A204.1 (cell line): ENCODE results near the gene NDUFS8.

ENCODE experiments used
- FAIRE-seq: peaks from 2 replicates; lab custom pipeline; 2012; peaks lifted over from hg19 to GRCh38; lab: Jason Lieb, UNC

The NDUFS8 gene

DNA sequence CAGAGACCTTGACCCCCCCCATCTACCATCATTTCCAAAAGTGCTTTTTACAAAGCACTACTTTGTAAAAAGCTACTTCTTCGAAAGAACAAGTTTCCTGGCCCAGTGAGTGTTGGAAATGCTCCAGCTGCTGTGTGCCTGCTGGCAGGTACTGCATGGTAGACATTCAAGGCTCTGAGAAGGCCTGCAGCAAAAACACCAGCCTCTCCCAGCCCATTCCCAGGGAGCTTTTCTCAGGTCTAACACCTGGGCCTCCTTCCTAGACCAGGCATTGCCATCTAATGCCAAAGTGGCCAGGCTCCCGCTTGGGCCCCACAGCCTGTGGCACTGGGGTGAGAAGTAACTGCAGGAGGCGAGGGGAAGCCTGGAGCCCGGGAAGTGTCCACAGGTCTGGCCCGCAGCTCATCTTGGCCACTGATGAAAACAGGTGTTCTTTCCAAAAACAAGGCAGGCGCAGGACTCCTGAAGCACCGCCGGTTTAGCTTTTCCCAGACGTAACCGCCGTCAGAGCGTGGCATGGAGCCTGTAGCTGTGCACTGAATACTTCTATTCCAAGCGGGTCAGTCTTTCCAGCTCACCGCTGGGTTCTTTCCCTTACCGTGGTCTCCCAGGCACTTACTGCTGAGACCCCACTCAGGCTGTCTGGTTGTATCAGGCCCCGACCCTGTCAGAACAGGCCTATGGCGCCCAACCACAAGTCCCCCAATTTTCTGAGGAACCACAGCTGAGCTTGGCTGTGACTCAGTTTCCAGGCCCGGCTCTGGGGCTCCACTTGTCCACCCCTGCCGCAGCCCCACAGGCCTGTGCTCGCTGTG lies 7.1 kb downstream of the NDUFS8 start:
- no peak for FAIRE-seq

DNA sequence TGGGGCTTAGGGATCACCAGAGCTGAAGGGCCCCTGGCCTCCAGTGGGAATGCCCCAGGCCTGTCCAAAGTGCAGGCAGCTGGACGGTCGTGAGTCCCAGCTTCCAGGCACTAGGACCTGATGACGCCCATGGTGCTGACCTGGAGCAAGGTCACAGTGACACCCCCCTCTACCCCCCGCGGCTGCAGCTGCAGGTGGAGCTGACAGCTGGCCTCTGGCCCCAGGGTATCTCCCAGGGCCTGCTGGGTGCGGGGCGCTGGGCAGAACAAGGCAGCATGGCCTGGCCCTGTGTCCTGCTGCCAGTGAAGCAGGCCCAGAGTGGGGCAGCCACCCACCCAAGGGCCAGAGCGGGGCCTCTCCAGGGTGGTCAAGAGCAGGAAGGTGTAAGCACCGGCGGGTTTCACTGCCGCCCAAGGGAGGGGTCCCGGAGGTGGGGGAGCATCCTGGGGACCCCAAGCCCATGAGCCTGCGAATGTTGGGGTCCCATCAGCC lies 7.8 kb downstream of the NDUFS8 start:
- no peak for FAIRE-seq

DNA sequence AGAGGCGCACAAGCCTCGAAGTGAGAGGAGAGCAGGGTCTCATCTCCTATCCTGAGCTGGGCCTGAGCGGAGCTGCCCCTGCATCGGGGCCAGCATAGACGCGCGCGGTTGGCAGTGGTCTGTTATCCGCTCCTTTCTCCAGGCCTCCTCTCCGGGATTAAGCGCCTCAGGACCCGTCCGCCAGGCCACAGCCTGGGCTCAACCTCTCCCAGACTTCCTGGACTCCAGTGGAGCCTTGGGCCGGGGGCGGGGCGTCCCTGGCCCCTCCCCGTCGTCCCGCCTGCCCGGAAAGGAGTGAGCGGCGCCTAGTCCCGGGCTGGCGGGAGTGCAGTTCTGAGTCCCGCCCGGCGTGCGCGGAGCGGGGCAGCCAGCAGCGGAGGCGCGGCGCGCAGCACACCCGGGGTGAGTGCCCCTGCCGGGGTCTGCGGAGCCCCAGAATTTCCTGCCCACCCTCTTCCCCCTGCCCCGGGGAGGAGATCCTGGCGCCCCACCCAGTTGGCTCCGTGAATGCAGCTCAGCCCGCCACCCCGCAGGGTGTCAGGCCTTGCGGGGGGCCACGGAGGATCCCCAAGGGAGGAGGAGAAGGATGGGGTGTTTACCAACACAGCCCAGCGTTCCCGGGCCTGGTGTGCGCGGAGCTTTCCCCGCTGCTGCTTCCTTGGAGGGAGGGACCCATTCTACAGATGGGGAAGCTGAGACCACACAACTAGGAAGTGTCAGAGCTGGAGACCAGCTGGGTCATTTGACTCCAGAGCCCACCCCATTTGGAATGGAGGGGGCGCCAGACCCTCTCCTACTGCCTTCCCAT lies 8.4 kb downstream of the NDUFS8 start, which contains the start of gene TCIRG1:
TSS of gene TCIRG1 (plus strand) at position 308 of the 808 bp plus-strand sequence. CDS start 2,247 bp downstream, outside the sequence.
- no peak for FAIRE-seq

DNA sequence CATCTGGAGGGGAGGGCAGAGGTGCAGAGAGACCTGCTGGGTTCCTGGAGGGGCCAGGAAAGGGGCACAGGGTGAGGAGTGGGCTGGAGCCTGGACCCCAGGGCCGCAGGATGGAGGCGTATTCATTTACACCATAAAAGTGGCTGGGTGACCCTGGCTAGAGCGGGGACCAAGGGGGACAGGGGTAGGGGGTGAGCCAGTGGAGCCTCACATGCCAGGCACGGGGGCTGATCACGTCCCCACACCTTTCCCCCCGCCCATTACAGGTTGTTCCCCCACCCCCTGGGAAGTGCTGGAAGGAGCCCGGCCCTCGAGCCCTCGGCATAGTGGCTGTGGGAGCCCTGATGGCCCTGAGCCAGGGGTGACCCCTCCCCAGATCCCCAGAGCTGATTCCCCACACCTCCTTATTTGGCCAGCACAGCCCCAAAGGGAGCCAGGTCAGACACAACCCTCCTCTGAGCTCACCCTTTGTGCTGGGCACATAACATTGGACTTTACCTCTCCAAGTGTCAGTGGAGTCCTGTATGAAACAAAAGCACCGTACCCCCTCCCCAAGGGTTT lies 9.1 kb downstream of the NDUFS8 start:
- no peak for FAIRE-seq

DNA sequence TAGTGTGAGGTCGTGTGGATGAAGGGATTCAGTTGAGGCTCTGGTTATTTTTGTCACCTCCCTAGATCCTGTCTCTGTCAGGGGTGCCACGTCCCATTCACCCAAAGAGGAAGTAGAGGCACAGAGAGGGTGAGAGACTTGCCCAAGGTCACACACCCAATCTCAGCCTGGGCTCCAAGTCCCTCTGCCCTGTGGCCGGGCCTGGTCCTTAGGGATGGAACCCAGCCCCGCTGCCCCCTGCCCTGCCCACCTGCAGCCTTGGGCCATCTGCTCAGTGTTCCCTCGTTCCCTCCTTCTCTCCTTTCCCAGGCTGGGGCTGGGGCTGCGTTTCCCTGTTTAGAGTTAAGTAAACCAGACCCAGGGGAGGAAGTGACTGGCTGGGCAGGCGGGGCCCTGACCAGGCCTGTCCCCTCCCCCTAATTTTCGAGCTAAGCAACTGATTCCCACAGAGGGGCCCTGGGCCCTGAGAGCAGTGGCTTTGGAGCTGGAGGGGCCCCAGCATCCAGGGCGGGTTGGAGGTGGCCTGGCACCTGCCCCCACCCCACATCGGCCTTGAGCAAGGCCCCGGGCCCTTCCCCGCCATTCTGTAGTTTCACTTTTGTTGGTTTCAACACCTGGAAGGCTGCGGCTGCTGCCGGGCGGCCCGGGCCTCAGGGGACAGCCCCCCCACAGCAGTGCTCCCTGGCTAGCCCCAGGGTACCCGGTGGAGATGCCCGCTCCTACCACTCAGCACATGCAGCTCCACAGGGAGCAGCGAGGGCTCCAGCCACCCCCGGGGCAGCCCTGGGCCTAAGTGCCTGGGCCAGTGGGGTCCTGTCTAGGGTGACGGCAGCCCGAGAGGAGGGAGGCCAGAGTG lies 9.8 kb downstream of the NDUFS8 start:
- no peak for FAIRE-seq

GRCh38 chr11:68040957-68041591 lies 10.6 kb downstream of the NDUFS8 start:
- FAIRE-seq, result no peak

GRCh38 chr11:68041617-68042218 lies 11.2 kb downstream of the NDUFS8 start:
- no peak for FAIRE-seq

DNA sequence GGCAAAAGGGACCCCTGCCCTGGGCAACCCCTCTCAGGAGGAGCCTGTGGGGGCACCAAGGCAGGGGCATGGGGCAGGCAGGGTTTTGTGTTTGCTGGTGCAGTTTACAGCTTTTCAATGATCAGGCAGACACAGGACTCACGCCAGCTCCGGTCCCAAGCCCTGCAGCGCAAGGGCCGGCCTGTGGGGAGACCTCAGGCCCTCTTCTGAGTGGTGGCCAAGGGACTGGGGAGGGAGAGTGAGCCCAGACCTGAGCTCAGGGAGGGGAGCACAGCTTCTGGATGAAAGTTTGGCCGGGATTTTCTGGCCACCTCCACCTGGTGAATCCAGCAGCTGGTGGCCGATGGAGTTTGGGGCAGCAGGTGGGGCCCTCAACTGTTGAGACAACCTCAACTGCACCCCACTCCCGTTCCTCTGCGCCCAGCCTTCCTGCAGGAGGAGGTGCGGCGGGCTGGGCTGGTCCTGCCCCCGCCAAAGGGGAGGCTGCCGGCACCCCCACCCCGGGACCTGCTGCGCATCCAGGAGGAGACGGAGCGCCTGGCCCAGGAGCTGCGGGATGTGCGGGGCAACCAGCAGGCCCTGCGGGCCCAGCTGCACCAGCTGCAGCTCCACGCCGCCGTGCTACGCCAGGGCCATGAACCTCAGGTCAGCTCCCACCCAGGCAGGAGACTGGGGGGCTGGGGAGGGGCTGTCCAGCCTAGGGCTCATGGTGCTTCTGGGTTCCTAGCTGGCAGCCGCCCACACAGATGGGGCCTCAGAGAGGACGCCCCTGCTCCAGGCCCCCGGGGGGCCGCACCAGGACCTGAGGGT lies 11.9 kb downstream of the NDUFS8 start:
- FAIRE-seq, result no peak

- no peak for FAIRE-seq
Observed at GRCh38 chr11:68043029-68043348, 12.5 kb downstream of the NDUFS8 start.

DNA sequence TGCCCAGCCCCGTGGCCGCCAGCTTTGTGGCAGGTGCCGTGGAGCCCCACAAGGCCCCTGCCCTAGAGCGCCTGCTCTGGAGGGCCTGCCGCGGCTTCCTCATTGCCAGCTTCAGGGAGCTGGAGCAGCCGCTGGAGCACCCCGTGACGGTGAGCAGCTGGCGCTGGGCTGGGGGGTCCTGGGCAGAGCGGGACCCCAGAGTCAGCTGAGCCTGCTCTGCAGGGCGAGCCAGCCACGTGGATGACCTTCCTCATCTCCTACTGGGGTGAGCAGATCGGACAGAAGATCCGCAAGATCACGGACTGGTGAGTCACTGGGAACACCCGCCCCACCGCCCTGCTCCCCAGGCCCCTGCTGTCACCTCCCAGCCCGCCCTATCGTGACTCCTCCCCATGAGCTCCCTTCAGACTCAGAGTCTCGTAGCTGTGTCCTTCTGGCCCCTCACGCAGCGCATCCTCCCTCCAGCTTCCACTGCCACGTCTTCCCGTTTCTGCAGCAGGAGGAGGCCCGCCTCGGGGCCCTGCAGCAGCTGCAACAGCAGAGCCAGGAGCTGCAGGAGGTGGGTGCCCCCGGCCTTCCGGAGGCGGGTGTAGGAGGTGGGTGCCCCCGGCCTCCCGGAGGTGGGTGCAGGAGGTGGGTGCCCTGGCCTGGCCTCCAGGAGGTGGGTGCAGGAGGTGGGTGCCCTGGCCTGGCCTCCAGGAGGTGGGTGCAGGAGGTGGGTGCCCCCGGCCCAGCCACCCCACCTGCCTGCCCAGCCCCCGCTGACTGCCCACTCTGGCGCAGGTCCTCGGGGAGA lies 13.1 kb downstream of the NDUFS8 start:
- FAIRE-seq, result no peak

- FAIRE-seq, result no peak
Observed at GRCh38 chr11:68044145-68044813, 13.8 kb downstream of the NDUFS8 start.

GRCh38 chr11:68044898-68045351 lies 14.4 kb downstream of the NDUFS8 start:
- no peak for FAIRE-seq

DNA sequence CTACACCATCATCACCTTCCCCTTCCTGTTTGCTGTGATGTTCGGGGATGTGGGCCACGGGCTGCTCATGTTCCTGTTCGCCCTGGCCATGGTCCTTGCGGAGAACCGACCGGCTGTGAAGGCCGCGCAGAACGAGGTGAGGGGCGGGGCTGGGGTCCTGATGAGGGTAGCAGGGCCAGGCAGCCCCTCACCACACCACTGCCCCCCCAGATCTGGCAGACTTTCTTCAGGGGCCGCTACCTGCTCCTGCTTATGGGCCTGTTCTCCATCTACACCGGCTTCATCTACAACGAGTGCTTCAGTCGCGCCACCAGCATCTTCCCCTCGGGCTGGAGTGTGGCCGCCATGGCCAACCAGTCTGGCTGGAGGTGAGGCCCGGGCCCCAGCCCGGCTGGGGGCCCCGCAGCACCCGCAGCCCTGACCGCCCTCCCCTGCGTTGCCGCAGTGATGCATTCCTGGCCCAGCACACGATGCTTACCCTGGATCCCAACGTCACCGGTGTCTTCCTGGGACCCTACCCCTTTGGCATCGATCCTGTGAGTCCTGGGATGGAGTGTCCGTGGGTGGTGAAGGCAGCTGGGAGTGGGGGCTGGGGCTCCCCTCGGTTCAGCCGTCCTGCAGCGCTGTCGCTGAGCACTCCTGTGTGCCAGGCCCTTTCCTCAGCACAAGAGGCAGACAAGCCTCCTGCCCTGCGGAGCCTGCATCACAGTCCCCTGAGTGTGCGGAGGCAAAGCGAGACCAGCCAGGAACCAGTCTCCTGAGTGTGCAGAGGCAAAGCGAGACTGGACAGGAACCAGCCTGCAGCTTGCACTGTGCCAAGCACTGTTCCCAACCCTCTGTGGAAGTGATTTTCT lies 17.2 kb downstream of the NDUFS8 start:
- FAIRE-seq, result no peak

DNA sequence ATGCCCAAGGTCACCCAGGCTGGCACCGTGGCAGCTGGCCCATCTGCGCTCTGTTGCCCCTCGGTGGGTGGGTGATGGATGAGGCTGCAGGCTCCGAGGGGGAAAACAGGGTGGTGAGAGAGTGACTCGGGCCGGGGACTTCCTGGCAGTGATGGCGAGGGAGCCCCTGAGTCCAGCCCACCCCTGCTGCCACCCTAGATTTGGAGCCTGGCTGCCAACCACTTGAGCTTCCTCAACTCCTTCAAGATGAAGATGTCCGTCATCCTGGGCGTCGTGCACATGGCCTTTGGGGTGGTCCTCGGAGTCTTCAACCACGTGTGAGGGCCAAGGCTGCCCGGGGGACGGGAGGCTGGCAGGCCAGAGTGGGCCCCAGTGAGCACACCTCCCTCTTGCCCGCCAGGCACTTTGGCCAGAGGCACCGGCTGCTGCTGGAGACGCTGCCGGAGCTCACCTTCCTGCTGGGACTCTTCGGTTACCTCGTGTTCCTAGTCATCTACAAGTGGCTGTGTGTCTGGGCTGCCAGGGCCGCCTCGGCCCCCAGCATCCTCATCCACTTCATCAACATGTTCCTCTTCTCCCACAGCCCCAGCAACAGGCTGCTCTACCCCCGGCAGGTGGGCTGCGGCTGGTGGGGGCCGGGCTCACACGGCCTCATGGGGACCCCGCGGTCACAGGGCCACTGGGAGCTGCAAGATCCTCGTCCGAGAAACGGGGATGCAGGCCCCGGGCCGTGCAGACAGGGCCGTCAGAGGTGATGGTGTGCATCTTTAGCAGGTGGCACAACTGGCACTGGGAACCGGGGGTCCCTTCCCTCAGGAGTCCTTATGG lies 18.4 kb downstream of the NDUFS8 start:
- FAIRE-seq, result no peak

DNA sequence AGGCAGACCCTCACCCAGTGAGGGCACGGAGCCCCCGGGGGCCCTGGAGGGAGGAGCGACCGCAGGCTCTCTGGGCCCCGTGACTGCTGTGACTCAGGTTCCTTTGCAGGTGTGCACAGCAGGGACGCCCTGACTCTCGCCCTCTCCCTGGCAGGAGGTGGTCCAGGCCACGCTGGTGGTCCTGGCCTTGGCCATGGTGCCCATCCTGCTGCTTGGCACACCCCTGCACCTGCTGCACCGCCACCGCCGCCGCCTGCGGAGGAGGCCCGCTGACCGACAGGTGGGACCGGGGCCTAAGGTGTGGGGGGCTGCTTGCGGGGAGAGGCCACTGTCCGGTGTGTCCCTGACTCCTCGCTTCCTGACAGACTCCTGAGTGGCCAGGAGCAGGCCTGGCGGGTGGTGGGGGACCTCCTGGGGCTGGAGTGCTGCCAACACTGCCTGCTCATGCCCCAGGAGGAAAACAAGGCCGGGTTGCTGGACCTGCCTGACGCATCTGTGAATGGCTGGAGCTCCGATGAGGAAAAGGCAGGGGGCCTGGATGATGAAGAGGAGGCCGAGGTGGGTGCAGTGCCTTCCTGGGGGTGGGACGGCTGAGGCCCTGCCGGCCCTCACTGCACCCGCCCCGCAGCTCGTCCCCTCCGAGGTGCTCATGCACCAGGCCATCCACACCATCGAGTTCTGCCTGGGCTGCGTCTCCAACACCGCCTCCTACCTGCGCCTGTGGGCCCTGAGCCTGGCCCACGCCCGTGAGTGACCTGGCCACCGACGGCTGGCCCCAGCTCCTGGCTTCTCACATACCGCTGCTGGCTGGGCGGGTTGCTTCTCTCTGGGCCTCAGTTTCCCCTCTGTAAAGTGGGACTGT lies 19.3 kb downstream of the NDUFS8 start:
- no peak for FAIRE-seq

DNA sequence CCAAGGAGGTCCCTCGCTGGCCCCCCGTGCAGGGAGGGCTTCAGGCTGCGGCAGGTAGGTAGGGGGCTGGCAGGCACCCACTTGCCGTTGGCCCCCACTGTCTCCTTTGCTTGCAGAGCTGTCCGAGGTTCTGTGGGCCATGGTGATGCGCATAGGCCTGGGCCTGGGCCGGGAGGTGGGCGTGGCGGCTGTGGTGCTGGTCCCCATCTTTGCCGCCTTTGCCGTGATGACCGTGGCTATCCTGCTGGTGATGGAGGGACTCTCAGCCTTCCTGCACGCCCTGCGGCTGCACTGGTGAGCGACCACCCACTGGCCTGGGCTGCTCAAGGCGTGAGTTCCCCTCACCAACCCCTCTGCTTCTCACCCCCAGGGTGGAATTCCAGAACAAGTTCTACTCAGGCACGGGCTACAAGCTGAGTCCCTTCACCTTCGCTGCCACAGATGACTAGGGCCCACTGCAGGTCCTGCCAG lies 19.9 kb downstream of the NDUFS8 start:
- no peak for FAIRE-seq
